GM23338 (cell line): ENCODE data around the gene RP2.

Source experiments
- CTCF ChIP-seq, 2 experiments: fragments of 200-600 bp in 1 of 2; sonication (generic) in 1 of 2; conservative IDR thresholded peaks; 2 replicates each; pipeline versions ENCODE4 v1.5.1 to v1.6.1; 2016 to 2017; ENCODE audit warnings: antibody characterized with exemption in 2 of 2, low read depth in 2 of 2, mild to moderate bottlenecking in 2 of 2, moderate library complexity in 1 of 2
- EZH2 ChIP-seq: fragments of 200-600 bp; sonication (generic); IDR thresholded peaks from one replicate; pipeline ENCODE4 v1.8.0; 2017; ENCODE audit warnings: antibody characterized with exemption, mild to moderate bottlenecking, low read depth; ENCODE audit not compliant: unreplicated experiment
- EZH2phosphoT487 ChIP-seq: fragments of 200-600 bp; sonication (generic); IDR thresholded peaks from one replicate; pipeline ENCODE4 v1.8.1; 2018; ENCODE audit warnings: antibody characterized with exemption; ENCODE audit not compliant: unreplicated experiment
- POLR2AphosphoS5 ChIP-seq: IDR thresholded peaks from 2 replicates; pipeline ENCODE4 v1.6.1; 2016; ENCODE audit warnings: antibody characterized with exemption, low read depth
- REST ChIP-seq: IDR thresholded peaks from one replicate; pipeline ENCODE4 v1.6.1; 2018; ENCODE audit warnings: antibody characterized with exemption; ENCODE audit not compliant: unreplicated experiment
- STAT1 ChIP-seq: IDR thresholded peaks from one replicate; pipeline ENCODE4 v1.6.1; 2016; ENCODE audit warnings: antibody characterized with exemption; ENCODE audit not compliant: unreplicated experiment

- TF ChIP-seq POLR2AphosphoS5 (no peak), REST (no peak), CTCF (conservative IDR thresholded peaks at IDR 0.05; ENCODE audit: low read depth in 2 of 2) (no peak), EZH2 (no peak), STAT1 (no peak), EZH2phosphoT487 (no peak)
Measured at GRCh38 chrX:46864606-46865005, 27.8 kb downstream of the RP2 start.
